KMS-11 (cell line): ENCODE measurements around the gene CD99L2.

ENCODE experiments used
- H2AFZ ChIP-seq: fragments of 200-600 bp; sonication (generic); 2 replicates; pipeline ENCODE4 v1.6.1; 2016; ENCODE audit warnings: antibody characterized with exemption, mixed run types, low read depth
- H3K27ac ChIP-seq: fragments of 200-600 bp; sonication (generic); 2 replicates; pipeline ENCODE4 v1.6.1; 2016; ENCODE audit warnings: mild to moderate bottlenecking, mixed run types
- H3K27me3 ChIP-seq: fragments of 200-600 bp; sonication (generic); 2 replicates; pipeline ENCODE4 v1.6.1; 2017; ENCODE audit warnings: mild to moderate bottlenecking, low read depth, mixed run types, moderate library complexity; ENCODE audit not compliant: insufficient read depth
- H3K36me3 ChIP-seq: fragments of 200-600 bp; sonication (generic); 2 replicates; pipeline ENCODE4 v1.6.1; 2017; ENCODE audit warnings: mild to moderate bottlenecking, mixed run types; ENCODE audit not compliant: insufficient read depth
- H3K4me1 ChIP-seq: fragments of 200-600 bp; sonication (generic); 2 replicates; pipeline ENCODE4 v1.6.1; 2016; ENCODE audit warnings: mild to moderate bottlenecking, low read depth, mixed run types; ENCODE audit not compliant: poor library complexity, severe bottlenecking
- H3K4me2 ChIP-seq: fragments of 200-600 bp; sonication (generic); 2 replicates; pipeline ENCODE4 v1.7.0; 2016; ENCODE audit warnings: mild to moderate bottlenecking, mixed run types
- H3K4me3 ChIP-seq: fragments of 200-600 bp; sonication (generic); IDR thresholded peaks from 2 replicates; pipeline ENCODE4 v1.6.1; 2017; ENCODE audit warnings: low read depth, low read length, mixed read lengths; ENCODE audit not compliant: insufficient read depth
- H3K79me2 ChIP-seq: fragments of 200-600 bp; sonication (generic); 2 replicates; pipeline ENCODE4 v1.6.1; 2016; ENCODE audit warnings: low read depth, mixed run types; ENCODE audit not compliant: insufficient read depth
- H3K9ac ChIP-seq: fragments of 200-600 bp; sonication (generic); 2 replicates; pipeline ENCODE4 v1.6.1; 2016; ENCODE audit warnings: mild to moderate bottlenecking, mixed run types
- H4K20me1 ChIP-seq: fragments of 200-600 bp; sonication (generic); 2 replicates; pipeline ENCODE4 v1.6.1; 2016; ENCODE audit warnings: mild to moderate bottlenecking, mixed run types; ENCODE audit not compliant: insufficient read depth
- CTCF ChIP-seq: fragments of 200-600 bp; sonication (generic); conservative IDR thresholded peaks from 2 replicates; pipeline ENCODE4 v1.6.1; 2017; ENCODE audit warnings: low read depth, mild to moderate bottlenecking, antibody characterized with exemption, low read length, moderate library complexity, mixed read lengths

CD99L2 gene

GRCh38 chrX:150849996-150850720 is 48.3 kb downstream of the CD99L2 start:
- no peak for TF ChIP-seq CTCF
- H3K4me2 ChIP-seq: no peak overlapping the region

GRCh38 chrX:150849486-150849885 is 49.0 kb downstream of the CD99L2 start:
- Histone ChIP-seq H3K4me1 (no peaks in the 10 kb centered on the region), H3K9ac (no peak overlapping the region), H3K27ac (no peak overlapping the region), H2AFZ (no peak overlapping the region), H3K79me2 (no peaks in the 10 kb centered on the region), H3K36me3 (no peaks in the 10 kb centered on the region), H3K4me2 (no peak overlapping the region), H3K4me3 (no peak overlapping the region), H4K20me1 (no peaks in the 10 kb centered on the region), H3K27me3 (no peaks in the 10 kb centered on the region)
- no peak for TF ChIP-seq CTCF

More at GRCh38 chrX:150849996-150850720, 48.3 kb downstream of the CD99L2 start:
- no peak overlapping the region for H3K9ac ChIP-seq
- H4K20me1 ChIP-seq: no peaks in the 10 kb centered on the region
- H3K4me1 ChIP-seq: no peaks in the 10 kb centered on the region
- H3K36me3 ChIP-seq: no peaks in the 10 kb centered on the region
- no peaks in the 10 kb centered on the region for H3K79me2 ChIP-seq
- H3K27me3 ChIP-seq: no peaks in the 10 kb centered on the region
- H3K27ac ChIP-seq: no peak overlapping the region
- H3K4me3 ChIP-seq: no peak overlapping the region
- no peak overlapping the region for H2AFZ ChIP-seq

- H2AFZ ChIP-seq: no peak overlapping the region
- no peaks in the 10 kb centered on the region for H3K36me3 ChIP-seq
- H3K27ac ChIP-seq: no peak overlapping the region
- TF ChIP-seq CTCF: no peak
- no peak overlapping the region for H3K9ac ChIP-seq
- no peak overlapping the region for H3K4me3 ChIP-seq
- H3K4me2 ChIP-seq: no peak overlapping the region
- H3K79me2 ChIP-seq: no peaks in the 10 kb centered on the region
- H4K20me1 ChIP-seq: no peaks in the 10 kb centered on the region
- H3K27me3 ChIP-seq: no peaks in the 10 kb centered on the region
- no peaks in the 10 kb centered on the region for H3K4me1 ChIP-seq
These were observed 49.5 kb downstream of the CD99L2 start for GRCh38 chrX:150848914-150849365.

GRCh38 chrX:150847088-150847487 is 51.4 kb downstream of the CD99L2 start:
- H4K20me1 ChIP-seq: no peaks in the 10 kb centered on the region
- H3K36me3 ChIP-seq: no peaks in the 10 kb centered on the region
- no peaks in the 10 kb centered on the region for H3K79me2 ChIP-seq

More at GRCh38 chrX:150847088-150847487, 51.4 kb downstream of the CD99L2 start:
- no peak for TF ChIP-seq CTCF
- no peak overlapping the region for H3K9ac ChIP-seq
- H3K4me3 ChIP-seq: no peak overlapping the region
- H3K4me2 ChIP-seq: no peak overlapping the region
- no peaks in the 10 kb centered on the region for H3K27me3 ChIP-seq
- peaks cover 4% of the 10 kb centered on the region for H3K4me1 ChIP-seq
- no peak overlapping the region for H3K27ac ChIP-seq
- no peak overlapping the region for H2AFZ ChIP-seq
